Vagina (tissue), 2 donors: ENCODE measurements around the gene HBB. TPM values are rescaled to one million over a fixed set of nuclear protein-coding genes. Genes with fewer than 3 reads are reported as not detected.

Experiments used
- DNase-seq, 2 donors: peaks; one replicate each; pipeline ENCODE4 v3.0.0-alpha.2; 2017; ENCODE audit errors: extremely low spot score in 2 of 2
- H3K27ac ChIP-seq: fragments of 200-600 bp; sonication (generic); one replicate; pipeline ENCODE4 v1.5.1; 2019
- H3K27me3 ChIP-seq: fragments of 200-600 bp; sonication (generic); one replicate; pipeline ENCODE4 v1.5.1; 2019
- H3K36me3 ChIP-seq, 2 donors: fragments of 200-600 bp; sonication (generic); one replicate each; pipeline ENCODE4 v1.5.1; 2017 to 2019
- H3K4me1 ChIP-seq: fragments of 200-600 bp; sonication (generic); one replicate; pipeline ENCODE4 v1.5.1; 2019
- H3K4me3 ChIP-seq, 2 donors: fragments of 200-600 bp; sonication (generic); 1 replicate in 1 of 2; 2 replicates in 1 of 2; pipeline ENCODE4 v1.5.1; 2016 to 2019
- H3K9me3 ChIP-seq: fragments of 200-600 bp; sonication (generic); one replicate; pipeline ENCODE4 v1.5.1; 2019
- CTCF ChIP-seq, 3 experiments: fragments of 450-650 bp in 2 of 3; fragments of 200-600 bp in 1 of 3; sonication (generic) in 1 of 3; IDR thresholded peaks; one replicate each; pipeline ENCODE4 v1.5.1; 2017 to 2019; ENCODE audit warnings: antibody characterized with exemption in 3 of 3, mild to moderate bottlenecking in 2 of 3, moderate library complexity in 2 of 3
- POLR2A ChIP-seq, 2 donors: fragments of 450-650 bp; IDR thresholded peaks; one replicate each; pipeline ENCODE4 v1.6.1; 2017; ENCODE audit warnings: antibody characterized with exemption in 2 of 2, mild to moderate bottlenecking in 2 of 2, moderate library complexity in 2 of 2
- POLR2AphosphoS5 ChIP-seq, 2 donors: sonication (generic); formaldehyde crosslinking; IDR thresholded peaks; one replicate each; pipeline ENCODE4 v1.9.0; 2017; ENCODE audit warnings: antibody characterized with exemption in 2 of 2, mild to moderate bottlenecking in 2 of 2, low read depth in 1 of 2; ENCODE audit not compliant: insufficient read depth in 1 of 2
- intact Hi-C: fragments of 100-400 bp; cut with DNase I; formaldehyde crosslinking; loops from one replicate; pipeline ENCODE4 v1.15.1; 2023
- total RNA-seq: library from RNA; depleted of rRNA; stranded (reverse); fragments of >200 nt; gene quantifications from one replicate; pipeline ENCODE4 v1.2.3, GENCODE V29; 2016

The HBB gene
- total RNA-seq, 1 donor from 2014 or later = 591 TPM

DNA sequence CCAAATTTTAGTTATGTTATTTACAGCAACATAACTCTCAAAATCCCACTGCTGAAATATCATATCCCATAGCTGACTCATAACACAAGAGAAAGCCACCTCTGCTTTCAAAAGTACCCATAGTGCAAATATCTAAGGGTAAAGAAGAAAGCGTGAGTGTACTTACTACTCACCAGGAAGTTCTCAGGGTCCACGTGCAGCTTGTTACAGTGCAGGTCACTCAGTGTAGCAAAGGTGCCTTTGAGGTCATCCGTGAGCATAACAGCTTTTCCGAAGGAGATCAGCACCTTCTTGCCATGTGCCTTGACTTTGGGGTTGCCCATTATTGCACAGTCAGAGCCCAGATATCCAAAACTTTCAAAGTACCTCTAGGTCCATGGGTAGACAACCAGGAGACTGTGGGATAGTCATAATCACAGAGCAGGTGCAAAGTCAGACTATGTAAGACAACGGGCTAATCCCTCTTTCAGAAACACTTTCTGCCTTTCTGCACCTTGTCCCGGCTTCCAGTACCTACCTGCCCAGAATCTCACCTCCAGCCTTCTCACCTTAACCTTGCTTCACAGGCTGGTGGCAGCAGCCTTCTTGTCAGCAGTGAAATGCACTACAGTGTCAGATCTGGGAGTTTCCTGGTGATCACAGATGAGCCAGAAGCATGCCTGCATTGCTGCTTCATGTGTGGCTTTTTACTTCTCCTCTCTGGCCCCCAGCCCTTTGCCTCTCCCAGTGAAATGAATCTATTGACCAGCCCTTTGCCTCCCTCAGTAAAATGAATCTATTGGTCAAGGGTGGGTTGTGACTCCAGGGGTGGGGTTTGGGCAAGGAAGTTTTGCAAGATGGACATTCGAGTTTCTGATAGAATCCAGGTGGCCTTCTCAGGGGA, 16.3 kb upstream of the HBB start:
- no peaks in the 10 kb centered on the region for H3K9me3 ChIP-seq
- H3K4me3 ChIP-seq = no peak overlapping the region
- no peak overlapping the region for H3K27ac ChIP-seq
- H3K4me1 ChIP-seq = no peaks in the 10 kb centered on the region
- no peak for DNase-seq
- H3K27me3 ChIP-seq = no peaks in the 10 kb centered on the region
- no peak for TF ChIP-seq POLR2AphosphoS5 (IDR thresholded peaks at IDR 0.05; ENCODE audit: insufficient read depth in 1 of 2, low read depth in 1 of 2)
- TF ChIP-seq CTCF (IDR thresholded peaks at IDR 0.05) = no peak
- no peak for TF ChIP-seq POLR2A (IDR thresholded peaks at IDR 0.05)
- H3K36me3 ChIP-seq = no peaks in the 10 kb centered on the region
- intact Hi-C loops = no loop called here

DNA sequence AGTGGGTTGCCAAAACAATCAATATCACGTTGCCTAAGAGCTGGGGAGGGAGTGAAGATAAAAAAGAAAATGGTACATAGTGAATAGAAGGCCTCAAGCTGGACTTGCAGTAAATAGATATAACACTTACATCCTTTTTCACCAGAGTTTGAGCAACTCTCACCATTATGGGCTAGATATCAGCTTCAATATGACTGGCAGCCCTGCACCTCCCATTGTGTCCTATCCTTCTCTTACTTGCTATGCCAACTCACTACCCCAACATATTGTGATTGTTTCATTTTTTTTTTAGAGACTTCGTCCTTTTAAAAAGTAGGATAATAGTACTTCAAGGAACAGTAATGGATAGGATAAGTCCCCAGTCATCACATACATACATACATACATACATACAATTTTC, 15.3 kb upstream of the HBB start:
- H3K9me3 ChIP-seq = no peaks in the 10 kb centered on the region
- no peaks in the 10 kb centered on the region for H3K4me1 ChIP-seq
- TF ChIP-seq POLR2A (IDR thresholded peaks at IDR 0.05) (no peak), CTCF (IDR thresholded peaks at IDR 0.05) (no peak), POLR2AphosphoS5 (IDR thresholded peaks at IDR 0.05; ENCODE audit: insufficient read depth in 1 of 2, low read depth in 1 of 2) (no peak)
- no peak overlapping the region for H3K27ac ChIP-seq
- H3K4me3 ChIP-seq = no peak overlapping the region
- H3K27me3 ChIP-seq = no peaks in the 10 kb centered on the region
- H3K36me3 ChIP-seq = no peaks in the 10 kb centered on the region
- intact Hi-C loops = no loop called here
- no peak for DNase-seq

DNA sequence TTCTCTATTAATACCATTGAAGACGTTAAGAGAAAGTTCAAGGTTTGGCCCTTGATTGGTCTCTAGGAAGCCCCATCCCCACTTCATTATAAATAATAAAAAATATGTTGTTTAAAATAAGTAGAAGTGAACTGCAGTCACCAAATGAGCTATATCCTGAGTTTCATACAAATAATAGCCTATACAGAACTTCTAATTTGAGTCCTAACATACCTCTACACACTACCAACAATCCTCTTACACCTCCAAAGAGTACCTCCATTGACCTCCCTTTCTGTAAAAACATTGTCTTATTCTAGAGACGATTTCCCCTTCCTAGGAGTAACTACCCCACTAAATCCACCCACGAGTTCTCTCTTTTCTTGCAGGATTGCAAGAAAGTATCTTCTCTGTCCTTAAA, 14.6 kb upstream of the HBB start:
- no peak overlapping the region for H3K27ac ChIP-seq
- intact Hi-C loops = no loop called here
- DNase-seq = no peak
- H3K27me3 ChIP-seq = no peaks in the 10 kb centered on the region
- H3K9me3 ChIP-seq = no peaks in the 10 kb centered on the region
- TF ChIP-seq CTCF (IDR thresholded peaks at IDR 0.05) (no peak), POLR2A (IDR thresholded peaks at IDR 0.05) (no peak), POLR2AphosphoS5 (IDR thresholded peaks at IDR 0.05; ENCODE audit: insufficient read depth in 1 of 2, low read depth in 1 of 2) (no peak)
- no peaks in the 10 kb centered on the region for H3K4me1 ChIP-seq
- H3K36me3 ChIP-seq = no peaks in the 10 kb centered on the region
- H3K4me3 ChIP-seq = no peak overlapping the region

DNA sequence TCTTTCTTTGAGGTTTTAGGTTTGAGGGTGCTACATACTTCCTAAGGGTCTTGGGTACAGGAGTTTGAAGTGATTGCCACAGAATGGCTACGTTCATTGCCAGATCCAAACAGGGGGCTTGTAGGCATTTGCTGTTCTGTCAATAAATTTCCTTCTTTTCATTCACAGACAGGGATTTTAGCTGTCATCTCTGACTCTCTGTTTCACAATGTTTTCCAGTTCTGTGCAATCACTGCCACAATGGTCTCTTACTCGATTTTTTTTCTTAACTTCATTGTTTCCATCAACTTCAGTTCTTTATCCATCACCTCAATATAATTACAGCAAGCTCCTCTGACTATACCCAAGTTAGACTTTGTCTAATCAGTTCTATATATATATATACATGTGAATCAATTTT, 13.6 kb upstream of the HBB start:
- intact Hi-C loops = no loop called here
- no peak for DNase-seq
- TF ChIP-seq CTCF (IDR thresholded peaks at IDR 0.05) (no peak), POLR2AphosphoS5 (IDR thresholded peaks at IDR 0.05; ENCODE audit: insufficient read depth in 1 of 2, low read depth in 1 of 2) (no peak)
- H3K4me1 ChIP-seq = no peaks in the 10 kb centered on the region
- H3K9me3 ChIP-seq = no peaks in the 10 kb centered on the region
- H3K27ac ChIP-seq = no peak overlapping the region
- H3K4me3 ChIP-seq = no peak overlapping the region
- H3K36me3 ChIP-seq = no peaks in the 10 kb centered on the region
- H3K27me3 ChIP-seq = no peaks in the 10 kb centered on the region

DNA sequence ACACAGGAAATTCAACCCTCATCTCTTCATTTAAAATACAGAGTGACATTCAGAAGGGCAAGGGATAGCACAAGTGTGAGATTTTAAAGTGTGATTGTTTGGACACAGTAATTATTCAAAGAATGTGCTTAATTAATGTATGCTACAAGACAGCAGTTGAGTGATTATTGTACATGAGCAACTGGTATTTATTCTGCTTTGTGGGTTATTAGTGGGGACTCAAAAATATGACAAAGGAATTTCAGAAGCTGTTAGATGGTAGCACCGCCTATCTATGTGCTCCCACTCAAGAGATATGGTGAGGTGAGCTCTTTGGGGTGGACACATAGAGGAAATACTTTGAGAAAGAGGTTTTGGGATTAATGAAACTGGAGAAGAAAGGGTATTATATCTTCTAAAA, 13.2 kb upstream of the HBB start:
- intact Hi-C loops = no loop called here
- no peak for TF ChIP-seq POLR2AphosphoS5 (IDR thresholded peaks at IDR 0.05; ENCODE audit: insufficient read depth in 1 of 2, low read depth in 1 of 2)
- no peak for TF ChIP-seq POLR2A (IDR thresholded peaks at IDR 0.05)
- no peak for TF ChIP-seq CTCF (IDR thresholded peaks at IDR 0.05)
- H3K36me3 ChIP-seq = no peaks in the 10 kb centered on the region
- no peaks in the 10 kb centered on the region for H3K27me3 ChIP-seq
- no peaks in the 10 kb centered on the region for H3K9me3 ChIP-seq
- no peak overlapping the region for H3K27ac ChIP-seq
- no peaks in the 10 kb centered on the region for H3K4me1 ChIP-seq
- no peak overlapping the region for H3K4me3 ChIP-seq
- DNase-seq = no peak
